Middle frontal gyrus (tissue), 1 donor: ENCODE data around the gene TEKT5.
"Not testable (repeated sequence)": the region's sequence is repeated elsewhere in the genome, so short reads cannot be mapped to it uniquely, and the experiment has no call there.

Experiments used
- DNase-seq: peaks from one replicate; pipeline ENCODE4 v3.0.0-alpha.2; 2015; ENCODE audit warnings: low spot score; ENCODE audit errors: extremely low spot score

Gene TEKT5

GRCh38 chr16:10635365-10636021 is 59.2 kb downstream of the TEKT5 start:
- DNase-seq = no peak

GRCh38 chr16:10633429-10633828 is 61.3 kb downstream of the TEKT5 start:
- not testable (repeated sequence) for DNase-seq

- DNase-seq = no peak
Observed at GRCh38 chr16:10631886-10632285, 62.8 kb downstream of the TEKT5 start.

- DNase-seq = no peak
Observed at GRCh38 chr16:10629592-10629963, 65.2 kb downstream of the TEKT5 start.

GRCh38 chr16:10625595-10626357 is 69.0 kb downstream of the TEKT5 start:
- DNase-seq = no peak

- no peak for DNase-seq
Observed at GRCh38 chr16:10624527-10624926, 70.2 kb downstream of the TEKT5 start.

- DNase-seq = no peak
Observed at GRCh38 chr16:10623059-10623458, 71.7 kb downstream of the TEKT5 start.

- no peak for DNase-seq
Observed at GRCh38 chr16:10622036-10622921, 72.5 kb downstream of the TEKT5 start.

GRCh38 chr16:10621216-10621949 is 73.3 kb downstream of the TEKT5 start:
- not testable (repeated sequence) for DNase-seq

GRCh38 chr16:10620120-10620519 is 74.6 kb downstream of the TEKT5 start:
- no peak for DNase-seq

- DNase-seq = no peak
Observed at GRCh38 chr16:10619271-10619849, 75.4 kb downstream of the TEKT5 start.

GRCh38 chr16:10618710-10619209 is 76.0 kb downstream of the TEKT5 start:
- DNase-seq = no peak

GRCh38 chr16:10617662-10618420 is 76.9 kb downstream of the TEKT5 start:
- DNase-seq = no peak

GRCh38 chr16:10616756-10617640 is 77.7 kb downstream of the TEKT5 start:
- no peak for DNase-seq

GRCh38 chr16:10616419-10616755 is 78.3 kb downstream of the TEKT5 start:
- no peak for DNase-seq

- DNase-seq = no peak
Observed at GRCh38 chr16:10614685-10615084, 80.0 kb downstream of the TEKT5 start.

GRCh38 chr16:10613785-10614485 is 80.8 kb downstream of the TEKT5 start:
- DNase-seq = no peak

GRCh38 chr16:10612649-10613179 is 82.0 kb downstream of the TEKT5 start:
- no peak for DNase-seq
